IPS-18a (cell line): Measurements from ENCODE around the gene JAKMIP3.
"Not testable (repeated sequence)": the region's sequence is repeated elsewhere in the genome, so short reads cannot be mapped to it uniquely, and the experiment has no call there.

Source experiments
- H3K27ac ChIP-seq: one replicate; pipeline ENCODE4 v1.5.1; 2013; ENCODE audit warnings: low read length
- H3K27me3 ChIP-seq: one replicate; pipeline ENCODE4 v1.6.1; 2013; ENCODE audit warnings: mild to moderate bottlenecking, low read length; ENCODE audit not compliant: control insufficient read depth, insufficient read depth
- H3K36me3 ChIP-seq: one replicate; pipeline ENCODE4 v1.6.1; 2013; ENCODE audit warnings: low read depth, low read length; ENCODE audit not compliant: control insufficient read depth
- H3K4me1 ChIP-seq: one replicate; pipeline ENCODE4 v1.6.1; 2013; ENCODE audit warnings: low read depth, low read length; ENCODE audit not compliant: control insufficient read depth
- H3K4me3 ChIP-seq: one replicate; pipeline ENCODE4 v1.5.1; 2013; ENCODE audit warnings: low read length
- H3K9ac ChIP-seq: one replicate; pipeline ENCODE4 v1.6.1; 2013; ENCODE audit warnings: mild to moderate bottlenecking, low read length, moderate library complexity
- H3K9me3 ChIP-seq: one replicate; pipeline ENCODE4 v1.6.1; 2013; ENCODE audit warnings: low read depth, low read length; ENCODE audit not compliant: control insufficient read depth

The JAKMIP3 gene

GRCh38 chr10:132069122-132069848 lies 3.5 kb downstream of the JAKMIP3 start:
- H3K27ac ChIP-seq = no peak overlapping the region
- H3K9me3 ChIP-seq = no peaks in the 10 kb centered on the region
- H3K36me3 ChIP-seq = no peaks in the 10 kb centered on the region
- peaks cover 15% of the 10 kb centered on the region for H3K4me1 ChIP-seq
- H3K9ac ChIP-seq = no peak overlapping the region
- no peak overlapping the region for H3K4me3 ChIP-seq
- H3K27me3 ChIP-seq = no peaks in the 10 kb centered on the region

GRCh38 chr10:132069849-132070182 lies 4.1 kb downstream of the JAKMIP3 start:
- H3K27ac ChIP-seq = no peak overlapping the region
- no peaks in the 10 kb centered on the region for H3K36me3 ChIP-seq
- no peak overlapping the region for H3K9ac ChIP-seq
- no peaks in the 10 kb centered on the region for H3K9me3 ChIP-seq
- peaks cover 15% of the 10 kb centered on the region for H3K4me1 ChIP-seq
- H3K27me3 ChIP-seq = no peaks in the 10 kb centered on the region
- no peak overlapping the region for H3K4me3 ChIP-seq

- Histone ChIP-seq H3K4me3 (no peak overlapping the region), H3K27ac (no peak overlapping the region), H3K9me3 (no peaks in the 10 kb centered on the region), H3K4me1 (peaks cover 6% of the 10 kb centered on the region), H3K9ac (no peak overlapping the region), H3K27me3 (no peaks in the 10 kb centered on the region), H3K36me3 (no peaks in the 10 kb centered on the region)
Observed at GRCh38 chr10:132070724-132071123, 5.0 kb downstream of the JAKMIP3 start.

- Histone ChIP-seq H3K4me1 (no peaks in the 10 kb centered on the region), H3K9me3 (no peaks in the 10 kb centered on the region), H3K27me3 (no peaks in the 10 kb centered on the region), H3K4me3 (no peak overlapping the region), H3K9ac (no peak overlapping the region), H3K36me3 (no peaks in the 10 kb centered on the region), H3K27ac (no peak overlapping the region)
Observed at GRCh38 chr10:132071667-132072066, 5.9 kb downstream of the JAKMIP3 start.

- Histone ChIP-seq H3K4me1 (no peaks in the 10 kb centered on the region), H3K27me3 (no peaks in the 10 kb centered on the region), H3K27ac (no peak overlapping the region), H3K9ac (no peak overlapping the region), H3K36me3 (no peaks in the 10 kb centered on the region), H3K4me3 (no peak overlapping the region), H3K9me3 (no peaks in the 10 kb centered on the region)
Observed at GRCh38 chr10:132075909-132076577, 10.3 kb downstream of the JAKMIP3 start.

- Histone ChIP-seq H3K9ac (no peak overlapping the region), H3K27ac (no peak overlapping the region), H3K36me3 (no peaks in the 10 kb centered on the region)
Observed at GRCh38 chr10:132076578-132077081, 10.9 kb downstream of the JAKMIP3 start.

GRCh38 chr10:132077091-132077490 lies 11.3 kb downstream of the JAKMIP3 start:
- H3K27me3 ChIP-seq = no peaks in the 10 kb centered on the region
- H3K36me3 ChIP-seq = no peaks in the 10 kb centered on the region
- H3K9ac ChIP-seq = no peak overlapping the region
- H3K27ac ChIP-seq = no peak overlapping the region
- H3K4me1 ChIP-seq = no peaks in the 10 kb centered on the region
- H3K9me3 ChIP-seq = no peaks in the 10 kb centered on the region
- no peak overlapping the region for H3K4me3 ChIP-seq

More at GRCh38 chr10:132076578-132077081, 10.9 kb downstream of the JAKMIP3 start:
- Histone ChIP-seq H3K27me3 (no peaks in the 10 kb centered on the region), H3K4me3 (no peak overlapping the region), H3K9me3 (no peaks in the 10 kb centered on the region), H3K4me1 (no peaks in the 10 kb centered on the region)

- Histone ChIP-seq H3K4me1 (no peaks in the 10 kb centered on the region), H3K4me3 (no peak overlapping the region), H3K36me3 (no peaks in the 10 kb centered on the region), H3K27me3 (no peaks in the 10 kb centered on the region), H3K27ac (no peak overlapping the region), H3K9me3 (no peaks in the 10 kb centered on the region), H3K9ac (no peak overlapping the region)
Observed at GRCh38 chr10:132078746-132079345, 13.1 kb downstream of the JAKMIP3 start.

- H3K27me3 ChIP-seq, H3K36me3 ChIP-seq, H3K9me3 ChIP-seq, H3K4me3 ChIP-seq, H3K9ac ChIP-seq, H3K27ac ChIP-seq, H3K4me1 ChIP-seq: not testable (repeated sequence)
Observed at GRCh38 chr10:132084384-132084783, 18.6 kb downstream of the JAKMIP3 start.

- not testable (repeated sequence) for H3K4me1 ChIP-seq
Observed at GRCh38 chr10:132093236-132093635, 27.5 kb downstream of the JAKMIP3 start.

GRCh38 chr10:132094581-132095234 lies 29.0 kb downstream of the JAKMIP3 start:
- no peak overlapping the region for H3K9ac ChIP-seq
- no peaks in the 10 kb centered on the region for H3K9me3 ChIP-seq
- H3K36me3 ChIP-seq = no peaks in the 10 kb centered on the region
- H3K4me3 ChIP-seq = no peak overlapping the region
- H3K4me1 ChIP-seq = no peaks in the 10 kb centered on the region
- H3K27me3 ChIP-seq = no peaks in the 10 kb centered on the region
- H3K27ac ChIP-seq = no peak overlapping the region

More at GRCh38 chr10:132093236-132093635, 27.5 kb downstream of the JAKMIP3 start:
- H3K9me3 ChIP-seq, H3K9ac ChIP-seq, H3K36me3 ChIP-seq, H3K27ac ChIP-seq, H3K4me3 ChIP-seq, H3K27me3 ChIP-seq: not testable (repeated sequence)
